ENCODE measurements around the gene RNF217. TPM values are rescaled to one million over a fixed set of nuclear protein-coding genes. Genes with fewer than 3 reads are reported as not detected.

RNF217 gene
- total RNA-seq, 6 donors from 2014 or later: 14.6 to 55.5 (median 31.9) TPM

- TF ChIP-seq CTCF (IDR thresholded peaks at IDR 0.05) (no peak), EP300 (IDR thresholded peaks at IDR 0.05) (no peak), POLR2A (IDR thresholded peaks at IDR 0.05) (no peak)
- no peak overlapping the region for H3K27ac ChIP-seq
- peaks cover 0 to 19% (median 4%) of the 10 kb centered on the region in 4 donors for H3K36me3 ChIP-seq
- H3K27me3 ChIP-seq: no peaks in the 10 kb centered on the region
- no peaks in the 10 kb centered on the region for H3K4me1 ChIP-seq
- no peak for ATAC-seq (ENCODE audit: low FRiP score in 2 of 2)
- 95 to 96% methylated on average over 8 of the region's 8 CpGs for WGBS, 2 donors
- no peak for DNase-seq
- H3K4me3 ChIP-seq: no peak overlapping the region
- no peaks in the 10 kb centered on the region for H3K9me3 ChIP-seq
Measured at GRCh38 chr6:125082908-125083683, 120.9 kb downstream of the RNF217 start.

- no peak overlapping the region for H3K27ac ChIP-seq
- peaks cover 0 to 19% (median 4%) of the 10 kb centered on the region in 4 donors for H3K36me3 ChIP-seq
- no peak for DNase-seq
- no peaks in the 10 kb centered on the region for H3K4me1 ChIP-seq
- ATAC-seq (ENCODE audit: low FRiP score in 2 of 2): no peak
- no peaks in the 10 kb centered on the region for H3K27me3 ChIP-seq
- H3K4me3 ChIP-seq: no peak overlapping the region
- TF ChIP-seq POLR2A (IDR thresholded peaks at IDR 0.05): no peak
- WGBS, 2 donors: 89 to 95% methylated on average over 2 of the region's 2 CpGs
- H3K9me3 ChIP-seq: no peaks in the 10 kb centered on the region
Measured at GRCh38 chr6:125083684-125083990, 121.4 kb downstream of the RNF217 start.

- Histone ChIP-seq H3K9me3 (no peaks in the 10 kb centered on the region), H3K4me1 (no peaks in the 10 kb centered on the region), H3K27ac (no peak overlapping the region), H3K27me3 (no peaks in the 10 kb centered on the region), H3K36me3 (peaks cover 0 to 15% (median 4%) of the 10 kb centered on the region in 4 donors), H3K4me3 (no peak overlapping the region)
- TF ChIP-seq POLR2AphosphoS5 (IDR thresholded peaks at IDR 0.05): no peak
- no peak for TF ChIP-seq EP300 (IDR thresholded peaks at IDR 0.05)
- no peak for TF ChIP-seq CTCF (IDR thresholded peaks at IDR 0.05)
- TF ChIP-seq POLR2A (IDR thresholded peaks at IDR 0.05): no peak
- ATAC-seq (ENCODE audit: low FRiP score in 2 of 2) (no peak), DNase-seq (no peak)
Measured at GRCh38 chr6:125086716-125087115, 124.5 kb downstream of the RNF217 start.

- TF ChIP-seq CTCF (IDR thresholded peaks at IDR 0.05) (no peak), EP300 (IDR thresholded peaks at IDR 0.05) (no peak), POLR2A (IDR thresholded peaks at IDR 0.05) (no peak)
- no peak for ATAC-seq (ENCODE audit: low FRiP score in 2 of 2)
- WGBS, 2 donors: 92 to 97% methylated on average over 5 of the region's 5 CpGs
- Histone ChIP-seq H3K36me3 (no peaks in the 10 kb centered on the region), H3K4me1 (no peaks in the 10 kb centered on the region), H3K9me3 (no peaks in the 10 kb centered on the region), H3K27ac (no peak overlapping the region), H3K27me3 (no peaks in the 10 kb centered on the region), H3K4me3 (no peak overlapping the region)
- no peak for DNase-seq
Measured at GRCh38 chr6:125088963-125089362, 126.7 kb downstream of the RNF217 start.

- no peaks in the 10 kb centered on the region for H3K36me3 ChIP-seq
- 55 to 79% methylated on average over 3 of the region's 3 CpGs for WGBS, 2 donors
Measured at GRCh38 chr6:125094563-125094962, 132.3 kb downstream of the RNF217 start.

More at GRCh38 chr6:125094563-125094962, 132.3 kb downstream of the RNF217 start:
- H3K4me3 ChIP-seq: no peak overlapping the region
- H3K27me3 ChIP-seq: no peaks in the 10 kb centered on the region
- DNase-seq: no peak
- ATAC-seq (ENCODE audit: low FRiP score in 2 of 2): no peak
- TF ChIP-seq CTCF (IDR thresholded peaks at IDR 0.05): no peak
- no peak for TF ChIP-seq POLR2AphosphoS5 (IDR thresholded peaks at IDR 0.05)
- no peak for TF ChIP-seq POLR2A (IDR thresholded peaks at IDR 0.05)
- no peak for TF ChIP-seq EP300 (IDR thresholded peaks at IDR 0.05)
- H3K4me1 ChIP-seq: peaks cover 0 to 7% (median 3%) of the 10 kb centered on the region in 4 donors
- no peaks in the 10 kb centered on the region for H3K9me3 ChIP-seq
- no peak overlapping the region for H3K27ac ChIP-seq
